ENCODE results near the gene DIS3L2. TPM values are rescaled to one million over a fixed set of nuclear protein-coding genes. Genes with fewer than 3 reads are reported as not detected.

DIS3L2 gene
- total and polyA plus RNA-seq, 2 experiments from 2014 or later = 15.2 to 25.3 TPM

DNA sequence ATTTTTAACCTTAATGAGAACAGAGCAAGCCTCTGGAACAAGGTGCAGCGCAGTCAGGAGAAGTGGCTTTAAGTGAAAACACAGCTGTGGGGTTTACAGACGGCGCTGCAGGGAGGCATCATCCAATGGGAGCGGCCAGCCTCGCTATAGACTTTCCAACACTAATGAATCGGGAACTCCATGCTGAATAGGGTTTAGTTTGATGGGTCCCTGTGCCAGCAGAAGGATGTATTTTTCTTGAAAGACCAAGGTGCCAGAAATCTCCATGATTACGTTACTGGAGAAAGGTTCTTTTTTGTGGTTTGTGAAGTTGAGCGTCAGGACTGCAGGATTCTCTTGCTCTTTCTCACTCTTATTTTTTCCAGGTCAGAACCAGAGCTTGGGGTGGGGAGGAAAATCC, 329.2 kb downstream of the DIS3L2 start:
- Histone ChIP-seq H3F3A (replicated peaks; ENCODE audit: low read depth) (no peaks in the 10 kb centered on the region), H3K4me1 (ENCODE audit: insufficient read depth) (peaks cover 7% of the 10 kb centered on the region; the same call in 1 of the 2 replicates), H3K79me2 (replicated peaks; ENCODE audit: insufficient read depth) (no peaks in the 10 kb centered on the region), H3K4me3 (no peak overlapping the region), H3K9me2 (ENCODE audit: insufficient read depth) (no peaks in the 10 kb centered on the region), H3K4me2 (no peak overlapping the region), H2AFZ (no peak overlapping the region), H4K20me1 (replicated peaks; ENCODE audit: insufficient read depth) (no peaks in the 10 kb centered on the region), H3K27ac (ENCODE audit: low read depth) (no peak overlapping the region), H3K36me3 (ENCODE audit: insufficient read depth) (no peaks in the 10 kb centered on the region), H3K27me3 (ENCODE audit: insufficient read depth) (no peaks in the 10 kb centered on the region)
- ATAC-seq (no peak), DNase-seq (ENCODE audit: low spot score) (no peak)
- Mint-ChIP-seq H3K27me3 (ENCODE audit: insufficient read depth, low read depth, poor library complexity) (peaks cover 2% of the 10 kb centered on the region), H3K36me3 (ENCODE audit: low read depth) (no peaks in the 10 kb centered on the region), H3K9me3 (no peaks in the 10 kb centered on the region), H3K4me3 (no peak overlapping the region), H3K4me1 (peaks cover 11% of the 10 kb centered on the region), H3K27ac (no peak overlapping the region)
- no peak for TF ChIP-seq NANOG (IDR thresholded peaks at IDR 0.05; ENCODE audit: borderline replicate concordance)
- TF ChIP-seq, protein P1, sequence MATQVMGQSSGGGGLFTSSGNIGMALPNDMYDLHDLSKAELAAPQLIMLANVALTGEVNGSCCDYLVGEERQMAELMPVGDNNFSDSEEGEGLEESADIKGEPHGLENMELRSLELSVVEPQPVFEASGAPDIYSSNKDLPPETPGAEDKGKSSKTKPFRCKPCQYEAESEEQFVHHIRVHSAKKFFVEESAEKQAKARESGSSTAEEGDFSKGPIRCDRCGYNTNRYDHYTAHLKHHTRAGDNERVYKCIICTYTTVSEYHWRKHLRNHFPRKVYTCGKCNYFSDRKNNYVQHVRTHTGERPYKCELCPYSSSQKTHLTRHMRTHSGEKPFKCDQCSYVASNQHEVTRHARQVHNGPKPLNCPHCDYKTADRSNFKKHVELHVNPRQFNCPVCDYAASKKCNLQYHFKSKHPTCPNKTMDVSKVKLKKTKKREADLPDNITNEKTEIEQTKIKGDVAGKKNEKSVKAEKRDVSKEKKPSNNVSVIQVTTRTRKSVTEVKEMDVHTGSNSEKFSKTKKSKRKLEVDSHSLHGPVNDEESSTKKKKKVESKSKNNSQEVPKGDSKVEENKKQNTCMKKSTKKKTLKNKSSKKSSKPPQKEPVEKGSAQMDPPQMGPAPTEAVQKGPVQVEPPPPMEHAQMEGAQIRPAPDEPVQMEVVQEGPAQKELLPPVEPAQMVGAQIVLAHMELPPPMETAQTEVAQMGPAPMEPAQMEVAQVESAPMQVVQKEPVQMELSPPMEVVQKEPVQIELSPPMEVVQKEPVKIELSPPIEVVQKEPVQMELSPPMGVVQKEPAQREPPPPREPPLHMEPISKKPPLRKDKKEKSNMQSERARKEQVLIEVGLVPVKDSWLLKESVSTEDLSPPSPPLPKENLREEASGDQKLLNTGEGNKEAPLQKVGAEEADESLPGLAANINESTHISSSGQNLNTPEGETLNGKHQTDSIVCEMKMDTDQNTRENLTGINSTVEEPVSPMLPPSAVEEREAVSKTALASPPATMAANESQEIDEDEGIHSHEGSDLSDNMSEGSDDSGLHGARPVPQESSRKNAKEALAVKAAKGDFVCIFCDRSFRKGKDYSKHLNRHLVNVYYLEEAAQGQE (IDR thresholded peaks at IDR 0.05; ENCODE audit: unreplicated experiment) = no peak
- TF ChIP-seq POLR2AphosphoS5 (IDR thresholded peaks at IDR 0.05; ENCODE audit: low read depth) = no peak
- TF ChIP-seq ZNF114 (CRISPR knock-in tag; IDR thresholded peaks at IDR 0.05) = no peak
- no peak for TF ChIP-seq EZH2phosphoT487 (IDR thresholded peaks at IDR 0.05; ENCODE audit: unreplicated experiment)
- TF ChIP-seq STAT1 (IDR thresholded peaks at IDR 0.05; ENCODE audit: unreplicated experiment) = no peak
- TF ChIP-seq, protein P2, sequence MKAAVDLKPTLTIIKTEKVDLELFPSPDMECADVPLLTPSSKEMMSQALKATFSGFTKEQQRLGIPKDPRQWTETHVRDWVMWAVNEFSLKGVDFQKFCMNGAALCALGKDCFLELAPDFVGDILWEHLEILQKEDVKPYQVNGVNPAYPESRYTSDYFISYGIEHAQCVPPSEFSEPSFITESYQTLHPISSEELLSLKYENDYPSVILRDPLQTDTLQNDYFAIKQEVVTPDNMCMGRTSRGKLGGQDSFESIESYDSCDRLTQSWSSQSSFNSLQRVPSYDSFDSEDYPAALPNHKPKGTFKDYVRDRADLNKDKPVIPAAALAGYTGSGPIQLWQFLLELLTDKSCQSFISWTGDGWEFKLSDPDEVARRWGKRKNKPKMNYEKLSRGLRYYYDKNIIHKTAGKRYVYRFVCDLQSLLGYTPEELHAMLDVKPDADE (IDR thresholded peaks at IDR 0.05) = no peak
- no peak for TF ChIP-seq ZNF331 (CRISPR knock-in tag; IDR thresholded peaks at IDR 0.05; ENCODE audit: low read depth)

DNA sequence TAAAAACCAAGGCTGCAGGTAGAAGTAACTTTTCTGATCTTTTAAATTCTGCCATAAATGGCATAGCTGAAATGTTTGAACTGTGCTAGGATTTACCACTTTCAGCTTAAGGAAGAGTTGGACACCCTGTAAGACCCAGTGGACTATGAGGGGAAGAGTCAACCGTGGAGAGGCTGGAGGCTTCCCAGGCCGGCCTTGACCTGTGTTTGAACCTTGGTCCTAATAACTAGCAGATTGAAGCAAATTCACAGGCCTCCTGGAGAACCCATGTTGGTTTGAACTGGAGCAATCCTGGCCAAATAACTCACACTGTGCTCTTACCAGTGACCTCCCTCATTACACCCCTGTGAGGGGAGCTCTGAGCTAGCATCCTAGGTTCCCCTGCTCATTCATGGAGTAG, 329.8 kb downstream of the DIS3L2 start:
- H3K4me2 ChIP-seq = no peak overlapping the region
- no peak overlapping the region for H3K4me3 Mint-ChIP-seq
- no peak overlapping the region for H2AFZ ChIP-seq
- peaks cover 7% of the 10 kb centered on the region; the same call in 1 of the 2 replicates for H3K4me1 ChIP-seq (ENCODE audit: insufficient read depth)
- H4K20me1 ChIP-seq (replicated peaks; ENCODE audit: insufficient read depth) = no peaks in the 10 kb centered on the region
- no peaks in the 10 kb centered on the region for H3K27me3 ChIP-seq (ENCODE audit: insufficient read depth)
- H3F3A ChIP-seq (replicated peaks; ENCODE audit: low read depth) = no peaks in the 10 kb centered on the region
- ATAC-seq (no peak), DNase-seq (ENCODE audit: low spot score) (no peak)
- peaks cover 11% of the 10 kb centered on the region for H3K4me1 Mint-ChIP-seq
- H3K27me3 Mint-ChIP-seq (ENCODE audit: insufficient read depth, low read depth, poor library complexity) = peaks cover 2% of the 10 kb centered on the region
- H3K27ac ChIP-seq (ENCODE audit: low read depth) = no peak overlapping the region
- H3K79me2 ChIP-seq (replicated peaks; ENCODE audit: insufficient read depth) = no peaks in the 10 kb centered on the region
- no peak overlapping the region for H3K27ac Mint-ChIP-seq
- no peaks in the 10 kb centered on the region for H3K36me3 Mint-ChIP-seq (ENCODE audit: low read depth)
- no peaks in the 10 kb centered on the region for H3K9me2 ChIP-seq (ENCODE audit: insufficient read depth)
- H3K9me3 Mint-ChIP-seq = no peaks in the 10 kb centered on the region
- no peaks in the 10 kb centered on the region for H3K36me3 ChIP-seq (ENCODE audit: insufficient read depth)
- no peak overlapping the region for H3K4me3 ChIP-seq
- TF ChIP-seq EZH2 (IDR thresholded peaks at IDR 0.05; ENCODE audit: low read depth, unreplicated experiment) (no peak), NANOG (IDR thresholded peaks at IDR 0.05; ENCODE audit: borderline replicate concordance) (no peak), CREB1 (CRISPR knock-in tag; IDR thresholded peaks at IDR 0.05; ENCODE audit: low read depth) (no peak), ZNF114 (CRISPR knock-in tag; IDR thresholded peaks at IDR 0.05) (no peak), EZH2phosphoT487 (IDR thresholded peaks at IDR 0.05; ENCODE audit: unreplicated experiment) (no peak), STAT1 (IDR thresholded peaks at IDR 0.05; ENCODE audit: unreplicated experiment) (no peak)
- TF ChIP-seq, protein P3, sequence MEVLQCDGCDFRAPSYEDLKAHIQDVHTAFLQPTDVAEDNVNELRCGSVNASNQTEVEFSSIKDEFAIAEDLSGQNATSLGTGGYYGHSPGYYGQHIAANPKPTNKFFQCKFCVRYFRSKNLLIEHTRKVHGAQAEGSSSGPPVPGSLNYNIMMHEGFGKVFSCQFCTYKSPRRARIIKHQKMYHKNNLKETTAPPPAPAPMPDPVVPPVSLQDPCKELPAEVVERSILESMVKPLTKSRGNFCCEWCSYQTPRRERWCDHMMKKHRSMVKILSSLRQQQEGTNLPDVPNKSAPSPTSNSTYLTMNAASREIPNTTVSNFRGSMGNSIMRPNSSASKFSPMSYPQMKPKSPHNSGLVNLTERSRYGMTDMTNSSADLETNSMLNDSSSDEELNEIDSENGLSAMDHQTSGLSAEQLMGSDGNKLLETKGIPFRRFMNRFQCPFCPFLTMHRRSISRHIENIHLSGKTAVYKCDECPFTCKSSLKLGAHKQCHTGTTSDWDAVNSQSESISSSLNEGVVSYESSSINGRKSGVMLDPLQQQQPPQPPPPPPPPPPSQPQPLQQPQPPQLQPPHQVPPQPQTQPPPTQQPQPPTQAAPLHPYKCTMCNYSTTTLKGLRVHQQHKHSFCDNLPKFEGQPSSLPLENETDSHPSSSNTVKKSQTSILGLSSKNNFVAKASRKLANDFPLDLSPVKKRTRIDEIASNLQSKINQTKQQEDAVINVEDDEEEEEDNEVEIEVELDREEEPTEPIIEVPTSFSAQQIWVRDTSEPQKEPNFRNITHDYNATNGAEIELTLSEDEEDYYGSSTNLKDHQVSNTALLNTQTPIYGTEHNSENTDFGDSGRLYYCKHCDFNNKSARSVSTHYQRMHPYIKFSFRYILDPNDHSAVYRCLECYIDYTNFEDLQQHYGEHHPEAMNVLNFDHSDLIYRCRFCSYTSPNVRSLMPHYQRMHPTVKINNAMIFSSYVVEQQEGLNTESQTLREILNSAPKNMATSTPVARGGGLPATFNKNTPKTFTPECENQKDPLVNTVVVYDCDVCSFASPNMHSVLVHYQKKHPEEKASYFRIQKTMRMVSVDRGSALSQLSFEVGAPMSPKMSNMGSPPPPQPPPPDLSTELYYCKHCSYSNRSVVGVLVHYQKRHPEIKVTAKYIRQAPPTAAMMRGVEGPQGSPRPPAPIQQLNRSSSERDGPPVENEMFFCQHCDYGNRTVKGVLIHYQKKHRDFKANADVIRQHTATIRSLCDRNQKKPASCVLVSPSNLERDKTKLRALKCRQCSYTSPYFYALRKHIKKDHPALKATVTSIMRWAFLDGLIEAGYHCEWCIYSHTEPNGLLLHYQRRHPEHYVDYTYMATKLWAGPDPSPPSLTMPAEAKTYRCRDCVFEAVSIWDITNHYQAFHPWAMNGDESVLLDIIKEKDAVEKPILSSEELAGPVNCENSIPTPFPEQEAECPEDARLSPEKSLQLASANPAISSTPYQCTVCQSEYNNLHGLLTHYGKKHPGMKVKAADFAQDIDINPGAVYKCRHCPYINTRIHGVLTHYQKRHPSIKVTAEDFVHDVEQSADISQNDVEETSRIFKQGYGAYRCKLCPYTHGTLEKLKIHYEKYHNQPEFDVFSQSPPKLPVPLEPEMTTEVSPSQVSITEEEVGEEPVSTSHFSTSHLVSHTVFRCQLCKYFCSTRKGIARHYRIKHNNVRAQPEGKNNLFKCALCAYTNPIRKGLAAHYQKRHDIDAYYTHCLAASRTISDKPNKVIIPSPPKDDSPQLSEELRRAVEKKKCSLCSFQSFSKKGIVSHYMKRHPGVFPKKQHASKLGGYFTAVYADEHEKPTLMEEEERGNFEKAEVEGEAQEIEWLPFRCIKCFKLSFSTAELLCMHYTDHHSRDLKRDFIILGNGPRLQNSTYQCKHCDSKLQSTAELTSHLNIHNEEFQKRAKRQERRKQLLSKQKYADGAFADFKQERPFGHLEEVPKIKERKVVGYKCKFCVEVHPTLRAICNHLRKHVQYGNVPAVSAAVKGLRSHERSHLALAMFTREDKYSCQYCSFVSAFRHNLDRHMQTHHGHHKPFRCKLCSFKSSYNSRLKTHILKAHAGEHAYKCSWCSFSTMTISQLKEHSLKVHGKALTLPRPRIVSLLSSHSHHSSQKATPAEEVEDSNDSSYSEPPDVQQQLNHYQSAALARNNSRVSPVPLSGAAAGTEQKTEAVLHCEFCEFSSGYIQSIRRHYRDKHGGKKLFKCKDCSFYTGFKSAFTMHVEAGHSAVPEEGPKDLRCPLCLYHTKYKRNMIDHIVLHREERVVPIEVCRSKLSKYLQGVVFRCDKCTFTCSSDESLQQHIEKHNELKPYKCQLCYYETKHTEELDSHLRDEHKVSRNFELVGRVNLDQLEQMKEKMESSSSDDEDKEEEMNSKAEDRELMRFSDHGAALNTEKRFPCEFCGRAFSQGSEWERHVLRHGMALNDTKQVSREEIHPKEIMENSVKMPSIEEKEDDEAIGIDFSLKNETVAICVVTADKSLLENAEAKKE (CRISPR knock-in tag; IDR thresholded peaks at IDR 0.05) = no peak
